Measurements from ENCODE around the gene SLC9A9.

The SLC9A9 gene

DNA sequence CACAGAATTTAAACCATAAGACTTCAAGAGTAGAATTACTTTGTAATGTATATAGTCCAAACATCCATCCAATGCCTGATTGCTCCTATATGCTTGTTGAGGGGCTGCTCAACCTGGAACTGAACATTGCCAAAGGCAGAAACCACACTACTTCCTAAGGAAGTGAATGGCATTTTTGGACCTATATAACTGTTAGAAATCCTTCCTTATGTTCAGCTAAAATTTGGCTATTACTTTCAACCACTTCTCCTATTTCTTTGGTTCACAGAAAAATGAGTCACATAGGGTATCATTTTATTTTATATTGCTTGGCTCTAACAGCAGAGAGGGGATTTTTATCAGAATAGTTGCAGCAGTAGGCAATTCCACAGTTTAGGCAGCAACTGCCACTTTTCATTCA is 342.1 kb downstream of the SLC9A9 start:
- no peak for DNase-seq (ENCODE audit: low spot score)

DNA sequence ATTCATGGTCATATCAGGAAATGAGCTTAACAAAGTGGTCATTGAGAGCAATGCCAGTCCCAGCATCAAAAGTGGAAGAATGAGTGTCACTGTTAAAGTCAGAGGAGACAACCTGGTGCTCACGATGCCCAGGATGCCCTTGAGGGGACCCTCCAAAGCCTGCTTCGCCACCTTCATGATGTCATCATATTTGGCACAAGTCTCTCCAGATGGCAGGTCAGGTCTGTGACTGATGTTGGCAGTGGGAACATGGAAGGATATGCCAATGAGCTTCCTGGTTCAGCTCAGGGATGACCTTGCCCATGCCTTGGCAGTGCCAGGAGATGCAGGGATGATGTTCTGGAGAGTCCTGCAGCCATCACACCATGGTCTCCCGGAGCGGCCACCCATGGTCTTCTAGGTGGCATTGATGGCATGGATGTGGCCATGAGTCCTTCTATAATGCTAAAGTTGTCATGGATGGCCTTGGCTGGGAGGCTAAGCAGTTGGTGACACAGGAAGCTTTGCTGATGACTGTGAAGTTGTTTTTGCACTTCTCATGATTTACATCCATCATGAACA is 344.9 kb downstream of the SLC9A9 start:
- DNase-seq (ENCODE audit: low spot score) = no peak

DNA sequence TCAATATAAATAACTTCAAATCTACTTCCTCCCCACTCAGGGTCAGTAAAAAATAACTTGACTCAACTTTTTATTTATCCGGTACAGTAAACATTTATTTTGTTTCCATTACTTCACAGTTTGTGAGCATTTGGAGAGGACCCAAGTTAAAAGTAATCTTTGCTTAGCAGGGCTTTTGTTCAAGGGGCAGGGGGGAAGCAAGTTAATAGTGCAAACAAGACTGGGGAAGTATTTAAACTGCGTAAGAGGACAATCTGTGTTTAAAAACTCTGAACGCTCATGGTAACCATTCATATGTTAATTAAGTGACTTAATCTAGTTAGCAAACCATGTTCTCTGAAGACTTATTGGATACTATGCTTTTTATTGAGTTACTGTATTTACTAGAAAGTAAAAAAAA is 346.2 kb downstream of the SLC9A9 start:
- no peak for DNase-seq (ENCODE audit: low spot score)

DNA sequence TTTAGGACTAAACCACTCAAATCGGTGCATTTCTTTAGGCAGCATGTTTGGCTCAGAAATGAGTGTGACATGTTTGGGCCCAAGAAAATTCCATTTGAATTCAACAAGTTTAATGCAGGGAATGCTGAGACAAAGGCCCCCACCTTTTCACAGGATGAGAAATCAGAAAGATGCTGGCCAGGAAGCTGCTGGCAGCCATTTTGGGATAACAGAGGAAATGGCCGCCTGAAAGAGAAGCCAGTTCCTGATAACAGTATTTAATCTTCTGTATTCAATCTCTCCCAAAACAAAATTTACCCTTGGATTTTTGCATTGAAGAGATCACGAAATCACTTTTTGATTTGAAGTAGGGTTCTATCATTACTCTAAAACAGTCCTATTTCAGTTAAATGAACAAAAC is 350.9 kb downstream of the SLC9A9 start:
- no peak for DNase-seq (ENCODE audit: low spot score)

DNA sequence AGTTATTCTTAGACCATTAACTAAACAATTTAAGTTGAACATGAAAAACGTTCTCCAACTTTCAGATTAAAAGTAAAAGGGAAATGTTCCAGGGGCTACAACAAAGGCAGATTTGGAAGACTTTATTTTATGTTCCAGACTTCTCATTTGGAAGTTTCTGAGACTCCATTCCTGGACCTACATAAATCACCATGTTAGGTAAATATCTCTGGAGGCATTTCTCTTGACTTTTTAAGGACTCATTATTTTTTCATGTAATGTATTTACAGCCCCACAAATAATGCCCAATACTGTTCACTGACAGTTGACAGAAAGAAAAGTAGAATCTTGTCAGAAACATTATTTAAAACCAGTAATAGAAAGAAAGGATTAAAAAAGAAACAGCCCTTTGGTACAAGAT is 352.1 kb downstream of the SLC9A9 start:
- DNase-seq (ENCODE audit: low spot score) = no peak

DNA sequence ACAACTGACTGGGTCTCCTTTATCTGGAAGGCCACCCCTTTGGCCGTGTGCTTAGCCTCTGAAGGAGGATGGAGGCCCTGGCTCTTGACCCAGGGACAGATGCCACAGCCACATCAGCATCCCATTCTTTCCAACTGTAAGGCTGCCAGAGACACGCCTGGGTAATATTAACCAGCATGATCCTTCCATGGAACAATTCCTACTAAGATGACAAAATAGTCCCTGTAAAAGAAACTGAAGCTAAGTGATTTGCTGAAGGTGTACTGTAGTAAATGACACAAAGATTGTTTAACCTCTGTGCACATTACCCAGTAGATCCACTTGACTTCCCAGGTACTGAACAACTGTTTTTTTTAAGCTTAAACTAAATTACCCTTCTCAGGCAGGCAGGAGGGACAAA is 352.7 kb downstream of the SLC9A9 start:
- no peak for DNase-seq (ENCODE audit: low spot score)

DNA sequence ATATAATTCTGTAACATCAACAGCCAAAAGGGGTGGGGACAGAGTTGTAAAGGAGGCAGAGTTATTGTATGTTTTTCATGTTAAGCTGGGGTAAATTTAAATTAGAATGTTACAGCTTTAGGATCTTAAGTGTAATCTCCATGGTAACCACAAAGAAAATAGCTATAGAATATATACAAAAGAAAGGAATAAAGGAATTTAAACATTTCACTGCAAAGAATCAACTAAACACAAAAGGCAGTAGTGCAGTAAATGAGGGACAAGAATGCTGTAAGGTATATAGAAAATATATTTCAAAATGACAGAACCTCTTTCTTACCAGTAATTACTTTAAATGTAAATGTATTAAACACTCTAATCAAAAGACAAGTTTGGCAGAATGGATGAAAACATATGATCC is 361.7 kb downstream of the SLC9A9 start:
- no peak for DNase-seq (ENCODE audit: low spot score)

DNA sequence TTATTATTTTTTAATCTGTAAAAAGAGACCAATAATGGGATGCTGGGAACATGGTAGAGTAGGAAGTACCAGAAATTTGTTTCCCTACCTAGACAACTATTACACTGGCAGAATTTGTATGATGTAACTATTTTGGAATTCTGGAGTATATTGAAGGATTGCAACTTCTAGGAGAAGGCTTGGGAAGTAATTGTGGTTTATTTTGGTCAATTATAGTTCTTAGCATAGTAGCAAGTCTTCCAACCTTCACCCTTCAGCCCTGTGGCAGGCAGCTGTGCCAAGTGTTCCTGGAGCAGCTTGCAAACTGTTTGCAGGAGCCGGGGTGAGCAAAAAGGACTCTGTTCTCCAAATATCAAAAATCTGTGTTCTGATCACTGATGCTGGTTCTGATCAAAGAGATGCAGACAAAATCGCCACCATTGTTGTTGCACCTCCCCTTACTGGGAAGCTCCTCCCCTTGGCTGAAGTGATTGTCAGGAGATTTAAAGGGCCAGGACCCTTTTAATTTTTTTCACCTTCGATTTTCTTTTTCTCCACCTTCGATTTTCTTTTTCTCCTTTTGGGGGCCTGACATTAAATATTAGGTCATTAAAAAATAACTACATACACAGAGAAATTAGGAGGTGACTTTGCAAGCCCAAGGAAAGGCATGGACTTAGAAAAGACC is 363.3 kb downstream of the SLC9A9 start:
- no peak for DNase-seq (ENCODE audit: low spot score)

DNA sequence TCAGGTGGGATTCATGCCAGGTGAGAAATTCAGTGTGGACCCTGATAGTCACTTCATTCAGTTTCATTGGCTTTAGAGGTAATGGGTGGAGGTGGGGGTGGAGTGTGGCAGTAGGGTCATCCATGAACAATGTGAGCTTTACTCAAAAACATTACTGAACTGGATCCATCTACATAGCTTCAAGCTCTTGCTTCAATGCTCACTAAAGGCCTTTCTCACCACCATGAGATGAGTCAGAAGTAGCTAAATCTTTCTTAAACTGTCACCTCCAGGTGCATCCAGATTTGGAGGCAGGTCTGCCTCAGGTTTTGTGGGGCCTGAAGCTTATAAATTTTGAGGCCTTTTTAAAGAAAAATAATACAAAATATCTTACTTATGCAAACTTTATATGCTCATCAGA is 365.1 kb downstream of the SLC9A9 start:
- DNase-seq (ENCODE audit: low spot score) = no peak

DNA sequence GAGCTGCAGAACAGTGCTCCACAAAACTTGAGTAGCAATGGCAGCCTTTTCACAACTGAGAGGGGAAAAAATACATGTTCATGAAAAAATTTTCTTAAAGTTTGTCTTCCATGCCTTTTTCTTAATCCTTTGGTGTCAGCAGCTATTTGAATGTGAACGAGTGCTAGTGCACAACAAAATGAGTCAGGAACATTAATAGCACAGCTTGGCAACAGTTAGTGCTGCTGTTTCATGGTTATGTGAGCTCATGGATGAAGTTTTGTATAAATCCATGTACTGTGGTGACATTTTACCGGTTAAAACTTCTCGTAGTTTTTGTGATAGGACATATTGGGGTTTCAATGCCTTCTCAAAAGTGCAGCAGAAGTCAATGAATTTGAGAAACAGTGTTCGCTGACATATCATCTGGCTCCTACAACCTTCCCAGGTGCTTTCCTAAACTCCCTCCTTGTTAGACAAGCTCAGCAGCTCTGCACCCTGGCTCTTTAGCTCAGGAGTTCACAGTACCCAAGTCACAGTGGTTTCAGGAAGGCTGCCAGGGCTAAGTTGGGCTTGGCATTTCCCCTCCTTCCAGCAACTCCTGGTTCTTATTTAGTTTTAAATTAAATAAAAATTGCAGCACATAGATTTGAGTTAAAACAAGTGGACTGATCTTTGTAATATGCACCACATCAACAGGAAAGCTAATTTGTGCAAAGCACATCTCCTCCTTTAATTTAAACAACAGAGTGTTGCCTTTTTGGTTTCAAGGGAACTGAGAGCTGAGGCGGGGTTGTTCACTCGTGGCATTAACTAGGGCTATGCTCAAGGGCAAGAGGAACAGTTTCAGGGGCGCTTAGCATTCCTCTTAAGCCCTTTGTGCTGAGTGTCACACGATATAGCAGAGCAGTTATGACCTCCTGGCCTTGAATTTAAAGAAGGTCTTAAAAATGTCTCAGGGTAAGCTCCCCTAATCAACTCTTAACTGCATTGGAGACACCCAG is 365.9 kb downstream of the SLC9A9 start:
- DNase-seq (ENCODE audit: low spot score) = no peak

DNA sequence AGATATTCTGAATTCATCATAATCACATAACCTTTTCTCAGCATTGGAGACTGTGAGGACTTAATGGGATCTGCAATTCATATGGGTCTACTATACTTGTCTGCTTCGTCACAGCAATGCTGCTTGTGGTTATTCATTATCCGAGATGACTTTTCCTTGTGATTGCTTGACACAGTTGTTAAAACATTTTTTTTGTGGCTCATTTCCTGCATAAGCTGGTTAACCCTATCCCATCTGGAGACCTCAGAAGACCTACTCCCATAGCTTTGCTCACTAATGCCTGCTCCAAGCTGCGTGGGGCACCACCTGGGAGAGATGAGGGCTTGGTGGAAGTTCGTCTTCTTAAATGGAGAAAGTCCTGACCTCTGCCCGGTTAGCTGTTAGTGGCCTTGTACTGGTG is 367.9 kb downstream of the SLC9A9 start:
- no peak for DNase-seq (ENCODE audit: low spot score)

DNA sequence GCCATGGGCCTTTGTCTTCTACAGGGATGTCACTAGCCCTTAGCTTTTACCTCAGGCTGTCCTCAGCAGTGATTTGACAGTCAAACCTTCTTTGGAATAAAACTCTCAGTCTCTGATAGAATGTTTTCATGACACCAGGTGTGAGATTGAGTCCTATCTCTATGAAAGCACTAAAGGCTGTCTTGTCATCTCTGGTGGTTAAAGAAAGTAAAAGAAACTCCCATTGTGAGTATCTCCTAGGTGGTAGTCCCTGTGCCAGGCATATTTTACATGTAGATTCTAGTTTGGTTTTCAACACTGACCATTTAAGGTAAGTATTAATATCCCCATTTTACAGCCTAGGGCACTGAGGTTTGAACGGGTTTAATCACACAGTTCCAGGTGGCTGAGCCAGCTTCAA is 368.5 kb downstream of the SLC9A9 start:
- DNase-seq (ENCODE audit: low spot score) = no peak

DNA sequence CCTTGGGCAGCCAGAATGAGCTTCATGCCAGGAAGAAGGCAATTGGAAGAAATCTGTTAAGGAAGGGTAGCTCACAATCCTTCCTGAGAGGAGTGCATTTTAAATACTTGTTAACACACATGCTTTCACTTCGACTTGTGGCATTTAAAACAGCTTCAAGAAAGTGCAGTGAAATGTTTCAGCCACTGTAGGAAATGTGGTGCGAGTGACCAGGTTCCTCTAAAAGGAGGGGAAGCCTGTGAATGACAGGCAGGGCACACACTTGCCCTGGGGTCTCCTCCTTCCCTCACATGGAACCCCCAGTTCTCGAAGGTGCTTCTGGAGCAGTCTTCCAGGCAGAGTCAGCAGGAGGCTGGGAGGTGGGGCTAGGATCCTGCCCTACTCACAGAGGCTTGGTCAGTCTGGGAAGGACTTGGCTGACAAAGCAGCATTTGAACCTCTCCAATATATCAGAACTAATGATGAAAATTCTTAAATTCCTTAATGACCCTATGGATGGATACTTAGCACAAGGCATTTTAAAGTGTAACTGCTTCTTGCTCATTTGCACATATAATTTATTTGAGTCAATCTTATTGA is 370.1 kb downstream of the SLC9A9 start:
- DNase-seq (ENCODE audit: low spot score) = no peak

DNA sequence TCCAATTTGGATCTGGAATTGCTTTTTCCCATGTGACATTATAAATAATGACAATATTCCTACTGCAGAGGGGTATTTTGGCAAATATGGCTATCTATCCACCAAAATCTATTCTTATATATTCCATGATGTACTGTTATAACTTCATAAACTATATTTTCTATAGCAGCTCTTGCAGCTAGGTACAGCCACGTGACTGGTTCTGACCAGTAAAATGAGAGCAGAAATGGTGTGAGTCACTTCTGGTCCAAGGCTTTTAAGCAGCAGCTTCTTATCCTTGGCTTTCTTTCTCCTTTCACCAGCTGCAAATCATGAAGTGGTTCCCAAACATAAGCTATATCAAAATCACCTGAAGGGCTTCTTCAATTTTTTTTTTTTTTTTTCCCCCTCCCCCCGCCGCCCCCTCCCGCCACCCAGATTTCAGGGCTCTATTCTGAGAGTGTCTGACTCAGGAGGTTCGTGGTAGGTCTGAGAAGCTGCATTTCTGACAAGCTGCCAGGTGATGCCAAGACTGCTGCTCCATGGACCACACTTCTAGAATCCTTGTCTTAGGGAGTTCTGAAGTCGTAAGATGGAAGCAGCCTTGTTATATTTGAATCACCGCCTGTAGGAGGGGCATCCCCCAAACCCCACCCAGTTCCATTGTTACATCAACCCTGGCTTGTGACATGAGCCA is 371.2 kb downstream of the SLC9A9 start:
- DNase-seq (ENCODE audit: low spot score) = no peak

DNA sequence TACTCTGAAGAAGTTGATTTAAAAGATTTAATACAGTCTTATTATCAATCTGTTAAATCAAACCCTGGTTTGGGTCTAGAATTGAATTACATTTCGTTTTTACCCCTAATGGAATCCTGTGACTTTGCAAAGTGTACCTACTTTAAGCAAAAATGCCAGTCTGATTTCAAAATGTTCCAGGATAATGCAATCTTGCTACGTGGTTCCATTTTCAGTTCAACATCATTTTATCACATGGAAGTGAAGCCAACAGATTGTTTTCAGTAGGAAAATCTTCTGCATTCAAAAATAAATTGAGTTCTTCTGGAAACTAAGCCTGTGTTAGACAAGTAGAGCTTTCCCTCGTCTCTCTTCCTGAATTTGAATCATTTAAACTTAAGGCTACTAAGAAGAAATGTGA is 372.3 kb downstream of the SLC9A9 start:
- no peak for DNase-seq (ENCODE audit: low spot score)

DNA sequence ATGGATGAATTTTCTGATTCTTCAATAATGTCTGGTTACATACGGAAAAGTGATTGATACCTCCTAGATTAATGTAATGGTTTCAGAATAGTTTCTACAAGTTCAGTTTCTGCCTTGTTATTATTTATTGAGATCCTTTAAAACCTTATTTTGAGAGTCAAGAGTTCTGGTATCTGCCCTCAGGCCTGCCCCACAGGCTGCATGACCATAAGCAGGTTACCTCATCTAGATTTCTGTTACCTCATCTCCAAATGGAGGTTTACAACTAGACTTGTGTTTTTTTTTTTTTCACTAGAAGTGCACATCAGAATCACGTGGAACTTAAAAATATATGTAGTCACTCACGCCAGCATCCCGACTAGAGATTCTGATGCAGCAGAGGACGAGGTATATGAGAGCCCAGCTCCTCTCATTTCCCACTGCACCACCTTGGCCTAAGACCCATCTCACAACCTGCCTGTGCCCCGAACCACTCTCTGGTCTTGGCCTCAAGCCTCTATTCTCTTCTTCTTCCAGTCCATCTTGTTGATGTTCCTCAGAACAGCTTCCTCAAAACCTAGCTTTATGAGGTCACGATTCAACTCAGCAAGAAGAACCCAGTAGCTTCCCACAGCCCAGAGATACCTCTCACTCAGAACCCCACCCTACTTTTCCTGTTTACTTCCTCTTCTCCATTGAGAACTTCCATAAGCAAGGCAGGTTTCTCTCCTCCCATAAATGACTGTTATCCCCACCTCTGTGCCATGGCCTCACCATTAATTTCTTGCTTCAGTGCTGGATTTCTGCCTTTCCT is 375.3 kb downstream of the SLC9A9 start:
- DNase-seq (ENCODE audit: low spot score) = no peak

DNA sequence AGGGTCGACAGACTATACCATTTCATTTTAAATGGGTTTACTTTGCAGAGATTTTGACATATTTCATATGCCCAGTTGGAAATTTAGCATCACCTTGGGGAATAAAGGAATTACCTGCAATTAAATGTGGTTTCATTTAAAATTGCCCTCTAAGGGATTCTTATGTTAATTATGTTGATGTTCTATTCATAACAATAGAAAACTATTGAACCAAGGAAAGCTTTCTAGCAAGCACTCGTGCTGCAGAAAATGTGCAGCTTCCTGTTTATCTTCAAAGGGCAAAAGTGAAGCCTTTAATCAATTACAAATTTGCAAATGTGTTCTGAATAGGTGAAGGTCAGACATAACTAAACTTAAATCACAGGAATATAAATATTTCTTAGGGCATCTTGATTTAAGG is 376.6 kb downstream of the SLC9A9 start:
- DNase-seq (ENCODE audit: low spot score) = no peak

DNA sequence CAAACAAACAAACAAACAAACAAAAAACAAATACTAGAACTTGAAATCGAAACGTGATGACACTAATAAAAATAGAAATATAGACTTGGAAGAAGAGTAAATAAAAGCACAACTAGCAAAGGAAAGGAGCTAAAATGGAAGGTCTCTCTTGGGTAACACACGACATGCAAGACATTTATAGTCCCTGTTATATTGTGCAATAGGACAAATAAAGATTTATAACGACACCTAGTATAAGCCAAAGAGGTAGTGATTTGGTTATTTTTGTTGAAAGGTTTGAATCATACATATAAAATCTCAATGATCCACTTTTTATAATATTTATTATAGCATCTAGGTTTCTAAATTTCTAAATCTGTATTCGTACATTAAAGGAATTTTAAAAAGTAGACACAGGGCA is 379.1 kb downstream of the SLC9A9 start:
- no peak for DNase-seq (ENCODE audit: low spot score)

DNA sequence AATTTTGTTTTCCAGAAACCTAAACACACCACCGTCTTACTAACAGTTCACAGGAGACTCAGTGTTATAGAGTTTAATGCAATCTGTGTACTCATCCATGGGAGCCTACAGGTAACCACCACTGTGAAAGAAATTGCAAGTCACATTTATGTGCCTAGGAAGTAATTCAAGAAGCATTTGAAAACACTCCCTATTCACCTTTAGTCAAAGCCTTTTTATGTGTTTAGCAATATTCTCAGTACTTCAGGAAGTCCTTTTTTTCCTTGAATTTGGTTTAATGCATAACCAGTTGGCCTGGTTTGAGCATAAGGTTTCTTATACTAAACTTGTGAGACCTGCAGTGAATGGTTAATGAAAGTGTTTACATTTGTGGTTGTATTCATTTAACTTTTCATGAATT is 382.6 kb downstream of the SLC9A9 start:
- no peak for DNase-seq (ENCODE audit: low spot score)

DNA sequence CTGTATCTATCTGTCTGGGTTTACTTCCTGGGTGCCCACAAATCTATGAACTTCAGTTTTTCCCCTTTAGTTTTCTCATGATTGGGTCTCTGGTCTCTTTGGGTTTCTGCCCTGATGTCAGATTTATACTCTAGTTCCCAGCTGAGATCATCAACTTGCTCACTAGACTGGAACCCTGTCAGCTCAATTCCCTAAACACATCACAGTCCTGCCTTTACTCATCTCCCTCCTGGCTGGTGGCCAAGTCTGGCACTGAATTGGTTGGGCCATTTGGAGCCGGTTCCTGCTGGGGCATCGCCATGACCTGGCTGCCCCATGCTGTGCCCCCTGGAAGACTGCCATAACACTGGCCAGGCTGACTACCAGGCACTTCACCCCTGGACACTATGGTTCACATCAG is 383.4 kb downstream of the SLC9A9 start:
- no peak for DNase-seq (ENCODE audit: low spot score)

DNA sequence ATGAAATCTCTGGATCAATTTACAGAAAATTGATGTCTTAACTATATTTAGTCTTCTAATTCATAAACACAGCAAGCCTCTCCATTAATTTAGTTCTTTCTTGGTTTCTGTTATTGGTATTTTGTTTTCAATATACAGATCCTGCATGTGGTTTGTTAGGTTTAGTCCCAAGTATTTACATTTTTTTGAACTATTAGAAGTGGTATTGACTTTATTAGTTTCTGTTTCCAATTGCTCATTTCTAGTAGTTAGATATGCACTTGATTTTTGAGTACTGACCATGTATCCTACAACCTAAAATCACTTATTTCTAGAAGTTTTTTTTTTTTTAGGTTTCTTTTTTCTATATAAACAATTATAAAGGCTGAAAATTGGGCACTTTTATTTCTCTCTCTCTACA is 392.8 kb downstream of the SLC9A9 start:
- DNase-seq (ENCODE audit: low spot score) = no peak
